Activated T-cell treated with anti-CD3 and anti-CD28 coated beads for 4 hours (primary cell): ENCODE results near the gene ARAP2.

Experiments used
- DNase-seq: peaks from one replicate; pipeline ENCODE4 v3.0.0-alpha.2; 2020

ARAP2 gene

DNA sequence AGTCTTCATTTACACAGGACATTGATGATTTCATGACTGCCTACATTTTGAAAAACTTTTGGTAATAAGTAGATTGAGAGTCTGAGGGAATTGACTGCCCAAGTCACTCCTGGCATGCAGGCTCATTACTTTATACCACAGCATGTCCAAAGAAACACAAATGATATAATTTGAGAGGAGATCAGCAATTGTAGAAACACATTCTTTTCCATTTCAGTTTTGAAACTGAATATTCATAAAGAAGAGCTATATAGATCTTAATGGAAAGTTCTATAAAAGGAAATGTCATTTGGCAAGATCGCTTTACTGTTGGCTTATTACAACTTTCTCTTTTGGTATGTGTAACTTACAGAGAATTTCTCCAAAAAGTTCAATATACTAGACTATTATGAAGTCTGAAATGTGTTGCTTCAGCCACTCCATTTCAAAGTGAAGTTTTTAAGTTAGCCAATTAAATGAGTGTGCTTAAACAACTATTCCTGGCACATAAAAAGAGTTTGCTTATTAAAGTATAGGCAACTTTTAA is 158.0 kb downstream of the ARAP2 start:
- no peak for DNase-seq

DNA sequence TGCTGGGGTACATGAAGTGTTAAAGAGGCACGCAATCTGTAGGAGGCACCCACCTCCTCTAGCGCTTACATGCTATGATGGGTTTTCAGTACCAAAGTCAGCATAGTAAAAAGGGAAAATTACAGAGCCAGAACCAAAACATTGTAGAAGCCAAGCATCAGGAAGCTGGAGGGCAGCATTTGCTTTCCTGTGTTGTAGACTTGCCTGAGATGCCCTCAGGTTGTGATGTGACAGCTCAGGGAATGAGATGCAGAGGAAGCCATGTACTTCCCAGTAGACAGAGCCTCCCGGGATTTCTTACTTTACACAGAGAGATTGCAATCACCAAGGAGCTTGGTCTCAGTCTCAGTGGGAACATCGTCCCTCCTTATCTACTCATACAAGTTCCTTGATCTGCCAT is 161.5 kb downstream of the ARAP2 start:
- no peak for DNase-seq

DNA sequence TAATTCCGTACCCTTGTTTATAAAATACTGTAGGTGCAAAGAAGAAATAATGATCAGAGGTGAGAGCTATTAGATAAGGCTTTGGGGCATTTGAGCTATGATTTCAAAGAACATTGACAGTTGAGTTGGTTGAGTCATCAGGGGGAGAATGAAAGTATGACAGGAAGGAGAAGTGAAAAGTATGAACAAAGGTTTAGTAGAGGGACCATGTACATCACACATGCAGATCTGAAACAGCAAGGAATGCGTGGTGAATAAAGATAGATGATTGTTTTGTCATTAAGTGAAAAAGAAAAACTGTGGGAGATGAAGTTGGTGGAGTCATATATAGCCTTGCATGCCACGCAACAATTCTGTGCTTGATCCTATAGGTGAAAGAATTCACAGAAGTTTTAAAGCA is 163.1 kb downstream of the ARAP2 start:
- DNase-seq: no peak

DNA sequence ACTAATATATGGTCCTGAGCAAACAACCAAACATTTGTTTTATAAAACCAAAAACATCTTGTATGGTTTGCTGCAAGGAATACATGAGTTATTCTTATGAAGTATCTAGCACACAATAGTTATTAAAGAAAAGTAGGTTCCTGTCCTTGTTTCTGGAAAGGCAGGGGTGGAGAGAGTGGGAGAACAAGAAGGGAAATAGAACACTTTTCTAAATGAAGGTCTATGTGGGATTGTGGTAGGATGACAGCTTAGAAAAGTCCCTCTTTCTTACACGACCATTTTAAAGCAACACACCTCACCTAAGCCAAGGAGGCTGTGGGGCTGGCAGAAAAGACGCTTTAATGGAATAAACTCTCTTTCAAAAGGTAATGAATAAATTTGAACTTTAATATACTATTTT is 164.6 kb downstream of the ARAP2 start:
- no peak for DNase-seq

DNA sequence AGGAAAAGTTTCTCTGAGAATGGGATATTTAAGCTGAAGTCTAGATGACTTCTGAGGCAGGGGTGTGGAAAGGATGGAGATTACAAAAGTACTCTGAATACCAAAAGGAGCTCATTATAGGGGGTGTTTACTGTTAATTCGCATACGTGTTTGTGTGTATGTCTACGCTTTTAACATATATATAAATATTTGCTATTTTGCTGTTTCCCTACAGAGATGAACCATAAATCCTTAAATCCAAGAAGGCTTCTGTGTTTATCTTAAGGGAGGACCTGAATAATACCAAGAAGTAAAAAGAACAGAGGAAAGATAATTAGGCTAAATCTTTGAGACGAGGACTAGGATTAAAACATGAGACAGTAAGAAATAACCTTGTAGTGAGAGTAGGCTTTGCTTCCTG is 166.0 kb downstream of the ARAP2 start:
- no peak for DNase-seq

DNA sequence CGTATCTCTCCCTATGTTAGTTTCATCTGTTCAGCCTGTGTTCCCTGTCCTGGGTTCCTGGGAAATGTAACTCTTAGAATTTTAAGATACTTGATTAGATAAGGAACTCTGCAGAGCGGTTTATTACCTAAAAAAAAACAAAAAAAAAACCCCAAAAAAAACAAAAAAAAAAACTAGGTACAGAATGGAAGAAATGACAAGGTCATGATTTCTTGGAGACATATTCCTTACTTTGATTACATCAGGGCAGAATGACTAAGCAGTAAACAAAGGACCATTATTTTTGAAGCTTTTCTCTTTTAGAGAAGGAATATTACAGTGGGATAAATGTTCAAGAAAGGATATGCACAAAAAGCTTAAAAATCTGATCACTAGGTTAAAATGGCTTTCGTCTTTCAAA is 171.8 kb downstream of the ARAP2 start:
- DNase-seq: no peak

DNA sequence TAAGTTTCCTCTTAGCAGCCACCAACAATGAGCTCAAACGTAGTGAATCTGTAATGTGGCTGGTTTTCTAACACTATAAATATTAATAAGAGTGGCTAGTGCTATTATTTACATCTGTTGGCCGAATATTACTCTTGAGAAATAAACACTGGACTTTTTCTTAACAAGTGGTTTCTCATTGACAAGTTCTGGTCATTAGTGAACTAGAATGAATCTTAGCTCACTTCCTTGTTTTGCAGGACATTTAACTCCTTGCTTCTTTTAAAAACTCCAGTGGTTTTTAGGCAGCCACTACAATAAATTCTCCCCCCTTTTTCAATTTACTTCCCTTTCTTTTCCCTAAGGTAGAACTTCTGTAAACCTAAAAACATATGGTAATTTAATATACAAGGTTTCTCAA is 177.2 kb downstream of the ARAP2 start:
- no peak for DNase-seq

DNA sequence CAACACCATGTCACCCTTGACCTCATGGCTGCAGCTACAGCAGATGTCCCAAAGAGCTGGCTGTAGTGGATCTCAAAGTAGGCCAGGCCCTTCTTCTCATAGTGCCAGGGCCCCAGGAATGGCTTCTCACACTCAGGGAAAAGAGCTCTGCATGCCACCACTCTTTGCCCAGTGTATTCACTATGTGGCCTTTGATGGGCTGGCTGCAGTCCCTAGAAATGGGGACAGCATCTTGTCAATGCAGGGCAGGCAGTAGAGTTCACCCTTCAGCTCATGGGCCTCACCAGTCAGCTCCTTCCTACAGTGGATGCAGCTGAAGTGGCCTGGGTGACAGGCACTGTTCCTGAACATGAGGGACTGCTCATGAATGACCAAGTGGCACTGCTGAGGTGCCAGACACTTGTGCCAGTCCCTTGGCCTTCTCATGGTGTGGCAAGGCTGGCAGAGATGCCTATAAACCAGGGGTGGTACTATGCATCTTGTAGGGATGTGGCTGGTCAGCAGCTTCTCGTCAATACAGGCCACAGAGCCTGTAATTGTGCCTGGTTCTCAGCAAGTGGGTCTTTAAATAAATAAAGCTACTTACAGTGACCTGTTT is 178.9 kb downstream of the ARAP2 start:
- DNase-seq: no peak

DNA sequence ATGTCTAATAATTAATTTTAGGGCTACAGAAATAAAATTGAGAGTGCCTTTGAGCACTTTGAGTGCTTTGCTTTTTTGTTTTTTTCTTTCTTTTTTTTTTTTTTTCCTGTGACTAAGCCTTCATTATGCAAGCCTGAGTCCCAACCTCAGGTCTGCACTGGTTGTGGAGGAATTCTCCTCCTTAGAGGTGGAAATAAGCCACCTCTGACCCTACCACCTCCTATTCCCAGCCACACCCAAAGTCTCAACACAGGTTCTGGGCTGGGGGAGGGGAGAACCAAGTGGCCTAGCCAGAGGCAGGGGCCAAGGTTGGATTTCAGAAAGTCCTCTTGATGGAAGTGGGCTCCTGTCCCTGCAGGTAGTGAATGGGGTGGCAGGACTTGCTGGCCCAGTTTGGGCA is 180.2 kb downstream of the ARAP2 start:
- DNase-seq: no peak

DNA sequence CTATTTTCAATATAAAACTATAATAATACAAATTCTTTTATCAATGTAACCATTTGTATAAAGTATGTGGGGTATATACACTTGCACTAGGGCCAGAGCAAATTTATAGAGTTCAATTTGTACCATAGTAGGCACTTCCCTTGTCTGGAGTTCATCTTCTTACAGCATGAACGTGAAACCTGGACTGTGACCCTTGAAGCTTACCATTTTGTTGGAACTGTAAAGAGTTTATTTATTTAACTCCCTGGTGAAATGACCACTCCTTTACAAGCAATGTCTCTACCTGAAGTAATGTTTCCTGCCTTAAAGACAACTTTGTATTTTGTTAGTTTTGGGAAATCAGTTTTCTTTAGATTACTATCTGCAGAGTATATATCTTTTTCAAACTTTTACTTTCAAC is 188.2 kb downstream of the ARAP2 start:
- DNase-seq: no peak

DNA sequence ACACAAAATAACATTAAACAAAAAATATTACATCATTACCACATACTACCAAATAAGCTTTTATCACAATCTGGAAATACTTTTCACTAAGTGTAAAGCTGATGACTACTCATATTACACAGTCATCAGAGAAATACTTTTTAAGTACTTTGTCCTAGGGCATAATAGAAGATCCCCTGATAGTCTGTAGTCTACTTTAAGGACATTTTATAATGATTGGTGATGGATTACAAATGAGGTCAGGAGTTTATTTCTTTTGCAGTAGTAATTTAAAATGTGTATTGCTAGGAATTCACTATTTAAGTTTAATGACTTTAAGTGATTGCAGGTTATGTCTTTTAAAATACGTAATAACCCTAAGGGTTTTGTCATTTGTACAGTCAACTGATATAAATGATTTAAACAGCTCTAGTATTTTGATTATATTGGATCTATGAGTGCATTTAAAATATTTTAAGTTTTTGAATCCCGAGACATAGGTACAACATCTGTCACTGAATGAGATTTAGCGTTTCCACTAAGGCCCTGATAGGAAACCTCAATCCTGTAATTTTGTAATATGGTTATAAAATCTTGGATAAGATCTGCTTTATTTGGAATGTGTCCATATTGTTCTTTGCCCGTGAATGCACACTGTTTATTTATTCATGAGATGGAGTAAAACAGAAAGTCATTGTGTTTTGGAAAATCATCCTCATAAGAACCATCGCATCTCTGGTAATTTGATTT is 189.5 kb downstream of the ARAP2 start:
- no peak for DNase-seq

DNA sequence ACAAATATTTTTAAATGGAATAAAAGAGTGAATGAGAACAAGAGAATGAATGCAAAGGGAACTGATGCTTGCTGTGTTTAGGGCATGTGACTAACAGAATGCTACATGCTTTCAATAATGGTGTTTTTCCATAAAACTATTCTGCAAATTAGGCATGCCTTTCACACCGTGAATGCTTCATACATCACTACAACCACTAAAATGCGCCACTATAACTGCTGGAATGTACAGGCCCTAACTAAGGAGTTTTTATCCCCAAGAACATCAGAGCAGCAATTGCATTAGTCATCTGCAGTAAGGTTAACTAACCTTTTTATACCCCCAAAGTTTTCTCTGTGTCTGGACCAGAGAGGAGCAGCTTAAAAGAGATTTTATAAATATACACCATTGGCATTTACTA is 190.4 kb downstream of the ARAP2 start:
- no peak for DNase-seq

DNA sequence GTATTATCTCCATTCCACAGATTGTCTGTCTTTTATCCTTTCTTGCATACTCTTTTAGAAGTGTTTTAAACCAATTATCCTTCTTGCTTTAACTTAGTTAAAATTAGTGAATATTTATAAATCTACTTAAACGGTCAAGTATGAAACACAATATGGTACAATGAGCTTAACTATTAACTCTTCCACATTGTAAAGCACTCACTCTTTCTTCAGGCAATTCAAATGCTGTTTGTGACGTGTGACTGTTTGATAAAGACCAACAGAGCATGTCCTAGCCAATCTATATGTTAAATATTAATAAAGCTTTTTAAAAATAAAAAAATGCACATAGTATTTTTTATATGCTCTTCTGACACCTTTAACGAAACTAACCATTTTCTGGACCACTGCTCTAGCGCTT is 192.7 kb downstream of the ARAP2 start:
- DNase-seq: no peak

DNA sequence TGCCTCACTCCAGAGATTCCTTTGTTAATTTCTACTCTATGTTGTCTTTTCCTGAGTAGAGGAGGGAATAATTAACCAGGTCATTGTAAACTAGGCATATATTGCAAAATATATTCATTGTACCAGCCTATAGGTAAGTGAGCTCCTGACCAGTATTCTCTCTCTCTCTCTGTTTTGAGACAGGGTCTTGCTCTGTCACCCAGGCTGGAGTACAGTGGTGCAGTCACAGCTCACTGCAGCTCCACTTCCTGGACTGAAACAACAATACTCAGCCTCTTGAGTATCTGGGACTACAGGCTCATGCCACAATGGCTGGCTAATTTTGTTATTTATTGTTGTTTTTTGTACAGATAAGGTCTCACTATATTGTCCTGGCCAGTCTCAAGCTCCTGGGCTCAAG is 198.3 kb downstream of the ARAP2 start:
- no peak for DNase-seq

DNA sequence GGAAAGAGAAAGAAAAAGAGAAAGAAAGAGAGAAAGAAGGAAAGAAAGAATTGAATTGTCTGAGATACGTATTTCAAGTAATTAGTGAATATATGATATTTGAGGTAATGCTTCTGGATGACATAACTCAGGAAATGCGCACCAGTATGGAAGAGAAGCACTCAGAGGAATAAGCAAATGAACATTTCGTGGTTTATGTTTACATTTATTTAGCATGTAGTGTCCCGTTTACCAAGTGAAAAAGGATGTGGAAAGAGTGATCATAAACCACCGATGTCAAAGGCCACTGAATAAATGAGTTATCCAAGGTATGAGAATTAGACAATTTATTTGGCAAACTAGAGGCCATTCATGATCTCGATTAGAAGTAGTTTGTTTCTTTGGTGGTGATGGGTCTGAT is 200.4 kb downstream of the ARAP2 start:
- DNase-seq: no peak

DNA sequence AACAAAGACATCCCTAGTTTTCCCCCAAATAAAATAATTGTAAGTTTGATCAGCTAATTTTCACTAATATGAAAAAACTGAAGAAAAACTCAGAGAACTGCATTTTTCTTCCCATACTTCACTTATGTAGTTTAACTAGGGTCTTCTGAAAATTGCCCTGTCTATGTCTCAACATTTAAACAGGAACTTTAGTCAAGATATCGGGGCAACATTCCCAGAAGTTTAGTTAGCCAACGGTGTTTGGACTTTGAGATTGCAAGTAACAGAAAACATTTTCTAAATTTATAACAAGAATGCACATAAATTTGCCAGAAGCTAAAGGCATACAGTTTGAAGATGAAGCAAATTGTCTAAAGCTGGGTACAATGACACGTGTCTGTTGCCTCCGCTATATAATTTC is 201.1 kb downstream of the ARAP2 start:
- no peak for DNase-seq

DNA sequence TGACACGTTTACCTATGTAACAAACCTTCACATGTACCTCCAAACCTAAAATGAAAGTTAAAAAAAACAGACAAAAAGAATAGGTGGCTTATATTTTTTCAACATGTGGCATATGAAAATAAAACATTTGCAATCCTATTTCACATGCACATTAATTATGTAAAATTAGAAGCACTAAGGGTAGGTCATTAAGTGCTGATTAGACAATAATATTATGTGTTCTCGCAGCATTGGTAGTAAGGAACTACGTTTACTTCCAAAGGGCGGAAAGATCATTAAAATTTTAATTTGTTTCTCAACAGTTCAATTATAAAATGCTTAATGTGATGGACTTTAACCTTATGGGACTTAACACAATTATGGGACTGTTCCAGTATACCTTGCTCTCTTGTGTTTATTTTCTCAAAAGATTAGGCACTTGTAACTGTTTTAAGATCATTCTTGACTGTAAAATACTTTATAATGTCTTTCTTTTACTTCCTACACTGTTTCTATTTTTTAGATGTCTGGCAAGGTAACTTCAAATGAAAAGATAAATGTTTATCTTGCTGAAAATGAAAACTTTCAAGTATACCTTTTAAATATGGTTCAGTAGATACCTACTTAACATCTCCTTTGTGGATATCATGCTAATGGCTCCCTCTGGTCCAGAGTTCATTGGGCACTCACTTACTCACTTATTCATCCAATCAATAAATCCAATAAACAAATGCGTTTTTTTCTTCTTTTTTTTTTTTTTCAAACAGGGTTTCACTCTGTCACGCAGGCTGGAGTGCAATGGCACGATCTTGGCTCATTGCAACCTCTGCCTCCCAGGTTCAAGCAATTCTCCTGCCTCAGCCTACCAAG is 202.0 kb downstream of the ARAP2 start:
- DNase-seq: no peak

DNA sequence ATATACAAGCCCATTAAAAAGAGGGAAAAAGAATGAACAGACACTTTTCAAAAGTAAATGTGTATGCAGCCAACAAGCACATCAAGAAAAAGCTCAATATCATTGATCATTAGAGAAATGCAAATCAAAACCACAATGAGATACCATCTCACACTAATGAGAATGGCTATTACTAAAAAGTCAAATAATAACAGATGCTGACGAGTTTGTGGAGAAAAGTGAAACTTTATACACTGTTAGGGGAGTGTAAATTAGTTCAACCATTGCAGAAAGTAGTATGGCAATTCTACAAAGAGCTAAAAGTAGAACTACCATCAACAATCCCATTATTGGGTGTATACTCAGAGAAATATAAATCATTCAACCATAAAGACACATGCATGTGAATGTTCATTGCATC is 203.0 kb downstream of the ARAP2 start:
- DNase-seq: no peak

DNA sequence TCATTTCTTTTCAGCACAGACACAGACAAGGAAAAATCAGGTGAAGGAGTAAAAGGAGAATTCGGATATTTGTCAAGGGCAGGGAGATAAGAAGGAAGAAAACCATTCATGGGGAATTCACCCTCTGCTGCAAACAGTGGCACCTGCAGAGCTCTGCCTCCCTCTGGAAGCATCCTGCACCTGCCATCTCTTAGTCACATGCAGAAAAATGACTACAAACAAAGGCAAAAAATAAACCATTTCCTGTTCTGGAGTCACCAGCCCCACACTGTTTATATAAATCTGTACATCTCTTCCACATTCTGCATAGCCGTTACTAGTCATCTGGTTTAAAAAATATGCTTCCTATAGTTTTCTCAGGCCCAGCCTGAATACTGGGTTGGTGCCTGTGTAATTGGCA is 205.3 kb downstream of the ARAP2 start:
- no peak for DNase-seq

DNA sequence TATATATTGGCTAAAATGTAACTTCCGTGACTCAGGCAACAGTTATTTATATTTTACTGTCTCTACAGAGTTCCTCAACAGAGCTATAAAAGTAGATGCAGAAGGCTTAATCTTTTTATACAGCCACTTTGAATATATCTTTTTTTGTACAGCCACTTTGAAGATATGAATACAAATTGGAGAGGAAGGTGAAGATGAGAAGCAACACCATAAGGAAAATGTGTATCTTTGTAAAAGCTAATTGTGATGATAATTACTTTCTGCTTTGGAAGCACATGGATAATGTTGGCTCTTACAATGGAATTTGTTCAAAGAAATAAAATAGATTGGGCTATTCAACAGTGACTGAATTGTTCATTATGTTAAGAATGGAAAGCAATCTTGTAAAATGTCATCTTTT is 205.8 kb downstream of the ARAP2 start:
- no peak for DNase-seq

DNA sequence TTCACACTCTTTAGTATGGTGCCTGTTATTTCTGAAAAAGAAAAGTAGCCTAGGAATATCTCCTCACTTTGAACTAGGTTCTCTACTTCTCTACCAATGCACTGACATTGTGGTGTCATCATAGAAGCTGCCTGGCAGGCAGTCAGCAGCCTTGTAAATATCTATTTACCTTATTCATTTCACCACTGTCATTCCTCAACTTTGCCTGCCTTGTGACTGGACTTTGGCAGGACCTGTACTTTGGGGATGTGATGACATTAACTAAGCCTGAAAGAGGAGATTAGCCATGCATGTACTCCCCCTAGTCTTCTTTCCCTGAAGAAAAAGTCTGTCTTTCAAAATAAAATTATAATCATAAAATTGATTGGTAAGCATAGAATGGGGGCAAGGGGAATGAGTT is 207.2 kb downstream of the ARAP2 start:
- no peak for DNase-seq

DNA sequence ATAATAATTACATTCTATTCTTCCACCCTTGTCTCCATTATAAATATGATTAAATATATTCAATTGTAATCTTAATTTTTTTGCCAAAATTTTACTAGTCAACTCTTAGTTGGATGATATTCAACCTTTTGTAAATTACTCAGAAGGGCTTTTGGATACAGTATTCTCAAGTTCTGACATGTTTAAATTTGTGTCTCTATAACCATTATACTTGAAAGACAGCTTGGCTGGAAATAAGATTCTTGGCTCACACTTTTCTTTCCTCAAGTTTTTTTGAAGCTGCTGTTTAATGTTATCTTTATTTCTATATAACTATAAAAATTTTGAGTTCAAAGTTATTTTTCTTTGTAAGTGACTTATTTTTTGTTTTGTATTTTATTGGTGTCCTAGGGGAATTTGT is 214.4 kb downstream of the ARAP2 start:
- no peak for DNase-seq

DNA sequence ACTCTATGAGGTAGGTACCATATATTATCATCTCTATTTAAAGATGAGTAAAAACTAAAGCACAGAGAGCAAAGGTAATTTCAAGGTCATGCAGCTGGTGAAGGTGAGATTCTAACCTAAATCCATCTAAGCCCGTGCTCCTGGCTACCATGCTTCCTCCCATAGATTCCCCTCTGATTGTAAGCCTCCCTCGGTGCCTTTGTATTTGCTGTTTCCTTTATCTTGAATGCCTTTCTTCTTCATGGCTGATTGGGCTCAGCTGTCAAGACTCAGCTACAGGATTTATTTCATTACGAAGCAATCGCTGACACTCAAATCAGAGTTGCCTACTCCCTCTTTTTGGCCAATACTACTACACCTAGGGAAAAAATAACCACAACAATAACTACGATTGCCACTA is 217.1 kb downstream of the ARAP2 start:
- DNase-seq: no peak

DNA sequence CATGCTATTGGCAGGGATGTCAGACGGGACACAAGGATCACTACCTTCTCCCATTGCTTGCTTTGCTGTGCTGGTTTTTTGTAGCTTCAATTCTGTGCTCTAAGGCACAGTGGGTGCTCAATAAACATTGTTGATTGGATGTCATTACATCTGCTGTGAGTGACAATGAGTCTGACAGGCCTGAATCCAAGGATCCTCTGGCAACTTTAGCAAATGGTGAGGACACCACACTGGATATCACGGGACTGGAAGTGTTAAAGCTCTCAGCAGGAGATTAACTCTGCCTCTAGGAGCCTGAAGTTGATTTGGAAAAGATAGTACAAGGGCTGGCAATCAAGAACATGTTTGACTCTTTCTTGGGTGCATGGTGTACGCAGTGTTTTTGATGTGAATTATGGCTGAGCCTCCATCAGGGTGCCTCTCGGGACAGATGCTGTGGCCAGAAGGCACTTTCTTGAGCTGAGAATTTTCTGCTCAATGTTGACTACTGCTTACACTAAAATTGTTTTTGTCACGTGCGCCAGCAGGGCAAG is 217.9 kb downstream of the ARAP2 start:
- no peak for DNase-seq
